ENCODE results near the gene CBFA2T2.
"Not testable (repeated sequence)": the region's sequence is repeated elsewhere in the genome, so short reads cannot be mapped to it uniquely, and the experiment has no call there.

CBFA2T2 gene

DNA sequence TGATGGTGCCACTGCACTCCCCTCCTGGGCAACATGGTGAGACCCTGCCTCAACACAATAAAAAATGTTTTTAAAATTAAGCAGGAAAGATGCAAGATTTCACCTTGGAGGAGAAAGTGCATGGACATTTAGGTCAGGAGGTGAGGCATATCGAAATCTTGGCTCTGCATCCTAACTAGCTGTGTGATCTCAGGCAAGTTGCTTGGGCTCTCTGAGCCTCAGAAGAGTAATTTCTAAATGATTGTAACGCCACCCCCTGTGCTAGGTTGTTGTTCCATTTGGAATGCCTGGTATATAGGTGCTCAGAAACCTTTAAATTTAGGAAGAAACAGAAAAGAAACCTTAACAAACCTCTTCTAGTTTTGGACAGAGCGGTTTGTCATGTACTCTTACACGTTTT is 136.3 kb downstream of the CBFA2T2 start:
- no peak for TF ChIP-seq CTCF (conservative IDR thresholded peaks at IDR 0.05)
- TF ChIP-seq ZFX (IDR thresholded peaks at IDR 0.05): no peak
- no peak overlapping the region for H3K27ac ChIP-seq

DNA sequence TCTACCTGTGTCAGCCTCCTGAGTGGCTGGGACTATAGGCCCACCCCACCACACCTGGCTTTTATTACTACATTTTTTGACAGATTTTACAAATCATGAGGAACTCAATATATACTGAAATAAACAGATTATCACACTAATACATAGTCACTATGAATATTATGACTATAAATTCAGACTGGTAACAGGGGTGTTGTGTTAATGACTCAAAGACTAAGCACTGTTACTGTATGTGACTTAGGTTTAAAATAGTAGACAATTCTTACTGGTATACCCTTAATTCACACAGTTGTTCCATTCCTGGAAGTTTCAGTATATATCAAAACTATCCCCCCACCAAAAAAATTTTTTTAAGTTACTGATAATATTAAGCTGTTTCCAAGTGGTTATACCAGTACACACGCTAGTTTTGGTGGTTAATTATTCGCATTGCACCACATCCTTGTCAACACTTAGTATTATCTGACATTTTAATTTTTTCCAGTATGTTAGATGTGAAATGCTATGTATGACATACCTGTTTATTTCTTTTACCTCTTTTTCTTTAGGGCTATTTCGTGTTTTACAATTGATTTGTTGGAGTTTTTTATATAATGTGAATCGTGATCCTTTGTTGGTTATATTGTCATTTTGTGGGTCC is 137.8 kb downstream of the CBFA2T2 start:
- TF ChIP-seq ZFX (IDR thresholded peaks at IDR 0.05): no peak
- TF ChIP-seq CTCF (conservative IDR thresholded peaks at IDR 0.05): no peak
- H3K27ac ChIP-seq: no peak overlapping the region

- TF ChIP-seq ZFX (IDR thresholded peaks at IDR 0.05): no peak
- TF ChIP-seq CTCF (conservative IDR thresholded peaks at IDR 0.05): no peak
Observed at GRCh38 chr20:33629533-33629932, 139.6 kb downstream of the CBFA2T2 start.

DNA sequence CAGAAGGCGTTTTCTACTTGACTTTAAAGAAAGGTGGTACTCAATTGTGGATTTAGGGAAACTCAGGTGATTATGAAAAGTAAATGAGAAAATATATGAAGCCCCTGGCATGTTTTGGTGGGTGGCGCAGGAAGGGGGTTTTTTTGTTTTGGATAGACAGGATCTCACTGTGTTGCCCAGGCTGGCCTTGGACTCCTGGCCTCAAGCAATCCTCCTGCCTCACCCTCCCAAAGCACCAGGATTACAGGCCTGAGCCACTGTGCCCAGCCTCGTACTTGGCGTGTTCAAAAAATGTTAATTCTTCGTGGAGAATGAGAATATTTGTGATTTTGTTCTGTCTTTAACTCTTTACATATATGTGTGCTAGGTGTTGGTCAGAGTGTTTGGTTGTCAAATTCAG is 140.1 kb downstream of the CBFA2T2 start:
- no peak overlapping the region for H3K27ac ChIP-seq
- TF ChIP-seq CTCF (conservative IDR thresholded peaks at IDR 0.05) (no peak), ZFX (IDR thresholded peaks at IDR 0.05) (no peak)

More at GRCh38 chr20:33629533-33629932, 139.6 kb downstream of the CBFA2T2 start:
- no peak overlapping the region for H3K27ac ChIP-seq

- TF ChIP-seq CTCF (conservative IDR thresholded peaks at IDR 0.05) (no peak), ZFX (IDR thresholded peaks at IDR 0.05) (no peak)
Observed at GRCh38 chr20:33630507-33630906, 140.6 kb downstream of the CBFA2T2 start.

DNA sequence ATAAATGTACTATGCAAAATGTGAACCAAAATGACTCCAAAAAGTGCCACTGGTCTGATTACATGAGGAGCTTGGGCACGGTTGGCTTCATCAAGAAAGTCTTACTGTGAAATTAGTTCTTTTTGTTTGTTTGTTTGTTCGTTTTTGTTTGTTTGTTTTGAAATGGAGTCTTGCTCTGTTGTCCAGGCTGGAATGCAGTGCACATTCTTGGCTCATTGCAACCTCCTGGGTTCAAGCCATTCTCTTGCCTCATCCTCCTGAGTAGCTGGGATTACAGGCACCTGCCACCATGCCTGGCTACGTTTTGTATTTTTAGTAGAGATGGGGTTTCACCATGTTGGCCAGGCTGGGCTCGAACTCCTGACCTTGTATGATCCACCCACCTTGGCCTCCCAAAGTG is 142.0 kb downstream of the CBFA2T2 start:
- not testable (repeated sequence) for H3K27ac ChIP-seq

More at GRCh38 chr20:33630507-33630906, 140.6 kb downstream of the CBFA2T2 start:
- H3K27ac ChIP-seq: no peak overlapping the region

DNA sequence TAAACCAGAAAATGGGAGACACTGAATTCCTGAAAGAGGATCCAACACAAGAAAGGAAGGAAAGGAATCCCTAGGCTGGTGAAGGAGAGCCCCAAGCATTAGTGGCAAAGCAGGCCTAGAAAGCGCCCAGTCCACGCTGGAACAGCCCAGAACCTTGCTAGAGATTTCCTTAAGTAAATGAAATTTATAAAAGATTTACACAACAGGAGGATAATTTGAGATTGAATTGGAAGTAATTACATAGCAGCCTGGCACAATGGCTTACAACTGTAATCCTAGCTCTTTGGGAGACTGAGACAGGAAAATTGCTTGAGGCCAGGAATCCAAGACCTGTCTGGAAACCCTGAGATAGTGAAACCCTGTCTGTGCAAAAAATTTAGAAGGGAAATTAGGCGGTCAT is 145.4 kb downstream of the CBFA2T2 start:
- no peak overlapping the region for H3K27ac ChIP-seq
- TF ChIP-seq CTCF (conservative IDR thresholded peaks at IDR 0.05) (no peak), ZFX (IDR thresholded peaks at IDR 0.05) (no peak)

DNA sequence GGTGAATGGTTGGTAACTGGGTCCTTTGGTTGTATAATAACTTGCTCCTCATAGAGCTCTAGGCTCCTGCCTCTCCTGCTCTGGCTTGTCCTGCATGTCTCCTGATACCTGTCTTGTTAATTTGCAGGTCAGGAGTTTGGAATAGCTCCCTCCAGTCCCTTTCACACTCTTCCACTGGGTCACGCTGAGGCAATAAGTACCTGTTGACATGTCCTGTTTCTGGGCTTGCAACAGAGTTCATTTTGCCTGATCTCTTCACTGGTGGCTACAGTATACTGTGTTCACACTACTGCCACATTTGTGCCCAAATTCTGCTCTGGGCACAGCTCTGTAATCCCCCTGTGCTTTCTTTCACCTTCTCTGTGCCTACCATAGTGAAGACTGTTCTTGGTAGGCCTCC is 146.9 kb downstream of the CBFA2T2 start:
- no peak for TF ChIP-seq ZFX (IDR thresholded peaks at IDR 0.05)
- no peak for TF ChIP-seq CTCF (conservative IDR thresholded peaks at IDR 0.05)
- no peak overlapping the region for H3K27ac ChIP-seq
